Measurements from ENCODE around the gene BORCS6. TPM values are rescaled to one million over a fixed set of nuclear protein-coding genes. Genes with fewer than 3 reads are reported as not detected.

BORCS6 gene
- total RNA-seq, 4 donors from 2014 or later = 12.6 to 22.6 (median 17.9) TPM

GRCh38 chr17:8159459-8160223 lies 30.3 kb downstream of the BORCS6 start:
- no peaks in the 10 kb centered on the region for H3K9me3 ChIP-seq
- no peak for TF ChIP-seq POLR2A (IDR thresholded peaks at IDR 0.05)
- no peak for TF ChIP-seq CTCF (IDR thresholded peaks at IDR 0.05)
- peaks cover 9 to 55% (median 21%) of the 10 kb centered on the region in 4 donors for H3K4me1 ChIP-seq
- no peak overlapping the region for H3K4me3 ChIP-seq
- peaks cover 0 to 22% (median 0%) of the 10 kb centered on the region in 3 donors for H3K36me3 ChIP-seq
- peak overlapping the region; percentile 61 to 99 (median 88) for H3K27ac ChIP-seq
- no peaks in the 10 kb centered on the region for H3K27me3 ChIP-seq
- peak in 1 of 3 donors; percentile 43 for DNase-seq

- Histone ChIP-seq H3K4me1 (peaks cover 5 to 48% (median 23%) of the 10 kb centered on the region in 4 donors), H3K4me3 (no peak overlapping the region), H3K9me3 (no peaks in the 10 kb centered on the region), H3K27me3 (no peaks in the 10 kb centered on the region), H3K27ac (peak overlapping the region; percentile 61 to 99 (median 88)), H3K36me3 (peaks cover 0 to 22% (median 0%) of the 10 kb centered on the region in 3 donors)
- no peak for TF ChIP-seq CTCF (IDR thresholded peaks at IDR 0.05)
- no peak for TF ChIP-seq POLR2A (IDR thresholded peaks at IDR 0.05)
- DNase-seq = no peak
These were observed 31.0 kb downstream of the BORCS6 start for GRCh38 chr17:8159032-8159400.

- H3K9me3 ChIP-seq = no peaks in the 10 kb centered on the region
- TF ChIP-seq POLR2A (IDR thresholded peaks at IDR 0.05) (peak; percentile 28 to 40), CTCF (IDR thresholded peaks at IDR 0.05) (peak; percentile 92 to 99 (median 98))
- no peak overlapping the region for H3K4me3 ChIP-seq
- peak overlapping the region; percentile 84 to 99 (median 95) for H3K27ac ChIP-seq
- DNase-seq = peak; percentile 95 to 98 (median 95)
- H3K4me1 ChIP-seq = peaks cover 3 to 44% (median 23%) of the 10 kb centered on the region in 4 donors
- H3K27me3 ChIP-seq = no peaks in the 10 kb centered on the region
- H3K36me3 ChIP-seq = peaks cover 0 to 22% (median 0%) of the 10 kb centered on the region in 3 donors
These were observed 31.5 kb downstream of the BORCS6 start for GRCh38 chr17:8158267-8159031.

DNA sequence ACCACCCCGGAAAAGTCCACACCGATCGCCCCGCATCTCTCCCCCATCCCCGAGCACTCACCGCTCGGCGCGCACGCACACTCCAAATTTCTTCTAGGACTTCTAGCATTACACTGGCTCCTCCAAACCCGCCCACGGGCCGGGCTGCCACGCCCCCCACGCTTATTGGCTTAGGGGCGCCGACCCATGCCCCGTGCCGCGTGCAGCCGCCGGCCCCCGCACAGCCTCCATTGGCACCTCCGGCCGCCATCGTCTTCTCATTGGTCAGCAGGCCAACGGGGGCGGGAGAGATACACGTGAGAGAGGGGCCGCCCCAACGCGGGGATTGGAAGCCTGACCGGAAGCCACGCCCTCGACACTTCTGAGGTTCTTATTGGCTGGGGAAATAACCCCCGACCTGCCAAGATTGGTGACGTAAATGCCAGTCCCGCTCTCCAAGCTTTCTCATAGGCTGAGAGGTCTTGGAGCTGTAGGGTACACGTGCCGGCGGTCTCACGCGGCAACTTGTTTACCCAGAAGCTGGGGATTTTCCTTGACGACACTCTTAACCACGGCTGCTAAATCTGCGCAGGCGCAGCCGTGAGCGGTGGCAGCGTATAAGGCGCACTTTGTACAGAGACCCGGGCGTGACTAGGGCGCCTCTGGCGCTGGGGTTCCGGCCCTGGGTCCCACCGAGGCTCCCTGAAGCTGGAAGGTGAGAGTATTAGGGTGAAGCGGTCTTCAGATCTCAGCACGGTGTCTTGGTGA lies 33.6 kb downstream of the BORCS6 start:
- Histone ChIP-seq H3K36me3 (peaks cover 0 to 19% (median 0%) of the 10 kb centered on the region in 3 donors), H3K27me3 (no peaks in the 10 kb centered on the region), H3K27ac (peak overlapping the region; percentile 91 to 99 (median 99)), H3K4me1 (peaks cover 2 to 45% (median 27%) of the 10 kb centered on the region in 4 donors), H3K4me3 (peak overlapping the region; percentile 54 to 89 (median 64)), H3K9me3 (no peaks in the 10 kb centered on the region)
- TF ChIP-seq CTCF (IDR thresholded peaks at IDR 0.05) (peak in 2 of 6 experiments; percentile 13 to 25), POLR2A (IDR thresholded peaks at IDR 0.05) (peak; percentile 100)
- DNase-seq = peak; percentile 99 to 100 (median 100)

GRCh38 chr17:8155996-8156245 lies 34.1 kb downstream of the BORCS6 start:
- H3K36me3 ChIP-seq = peaks cover 0 to 15% (median 0%) of the 10 kb centered on the region in 3 donors
- H3K4me1 ChIP-seq = peaks cover 2 to 41% (median 24%) of the 10 kb centered on the region in 4 donors
- no peak for DNase-seq
- TF ChIP-seq POLR2A (IDR thresholded peaks at IDR 0.05) (no peak), CTCF (IDR thresholded peaks at IDR 0.05) (peak in 1 of 6 experiments; percentile 8)
- peak overlapping the region; percentile 54 to 89 (median 64) for H3K4me3 ChIP-seq
- H3K9me3 ChIP-seq = no peaks in the 10 kb centered on the region
- no peaks in the 10 kb centered on the region for H3K27me3 ChIP-seq
- peak overlapping the region; percentile 91 to 99 (median 99) for H3K27ac ChIP-seq

All from Peyer's patch (tissue), 4 donors.